SK-N-SH treated with all-trans-retinoic acid at 6 μM for 48 hours (cell line): Measurements from ENCODE around the gene STMP1.

Experiments used
- ATAC-seq: fragments of 200-7000 bp; cut with Tn5 transposase; 3 replicates; pipeline ENCODE4 v1.9.1; 2020; ENCODE audit warnings: mild to moderate bottlenecking, moderate library complexity
- ARNTL ChIP-seq: fragments of 450-650 bp; formaldehyde crosslinking; IDR thresholded peaks from 2 replicates; pipeline ENCODE4 v1.5.0; 2020; ENCODE audit warnings: low read depth, mild to moderate bottlenecking, moderate library complexity, borderline replicate concordance
- BACH2 ChIP-seq: fragments of 250-450 bp; sonication (Bioruptor Pico); IDR thresholded peaks from 2 replicates; pipeline ENCODE4 v1.9.0; 2021; ENCODE audit warnings: mild to moderate bottlenecking, borderline replicate concordance
- CREB5 ChIP-seq: fragments of 250-450 bp; sonication (Bioruptor Pico); IDR thresholded peaks from 2 replicates; pipeline ENCODE4 v1.5.1; 2020; ENCODE audit warnings: low read depth, mild to moderate bottlenecking, moderate library complexity
- CSDC2 ChIP-seq: fragments of 250-450 bp; sonication (Bioruptor Pico); IDR thresholded peaks from 2 replicates; pipeline ENCODE4 v1.5.0; 2020; ENCODE audit warnings: mild to moderate bottlenecking, moderate library complexity
- CSRNP3 ChIP-seq: fragments of 250-450 bp; sonication (Bioruptor Pico); IDR thresholded peaks from 2 replicates; pipeline ENCODE4 v1.5.1; 2021; ENCODE audit warnings: mild to moderate bottlenecking, moderate library complexity
- ESRRG ChIP-seq: fragments of 250-450 bp; sonication (Bioruptor Pico); IDR thresholded peaks from 2 replicates; pipeline ENCODE4 v1.6.1; 2021; ENCODE audit warnings: mild to moderate bottlenecking
- GLIS3 ChIP-seq: fragments of 250-450 bp; sonication (Bioruptor Pico); IDR thresholded peaks from 2 replicates; pipeline ENCODE4 v1.5.0; 2020; ENCODE audit warnings: mild to moderate bottlenecking, moderate library complexity
- ISL1 ChIP-seq: fragments of 250-450 bp; sonication (Bioruptor Pico); IDR thresholded peaks from 2 replicates; pipeline ENCODE4 v2.1.2; 2022; ENCODE audit warnings: mild to moderate bottlenecking, moderate library complexity
- PATZ1 ChIP-seq: fragments of 250-450 bp; sonication (Bioruptor Pico); IDR thresholded peaks from 2 replicates; pipeline ENCODE4 v1.8.0; 2020; ENCODE audit warnings: mild to moderate bottlenecking, moderate library complexity, borderline replicate concordance
- POU6F1 ChIP-seq: fragments of 250-450 bp; sonication (Bioruptor Pico); IDR thresholded peaks from 2 replicates; pipeline ENCODE4 v1.8.0; 2021; ENCODE audit warnings: low read depth, mild to moderate bottlenecking, moderate library complexity, borderline replicate concordance
- SNAI2 ChIP-seq: fragments of 250-450 bp; sonication (Bioruptor Pico); IDR thresholded peaks from 2 replicates; pipeline ENCODE4 v1.5.0; 2020; ENCODE audit warnings: mild to moderate bottlenecking, moderate library complexity
- TCF4 ChIP-seq: fragments of 250-450 bp; sonication (Bioruptor Pico); IDR thresholded peaks from 2 replicates; pipeline ENCODE4 v1.8.0; 2021; ENCODE audit warnings: mild to moderate bottlenecking, moderate library complexity, borderline replicate concordance
- TOX ChIP-seq: fragments of 250-450 bp; sonication (Bioruptor Pico); IDR thresholded peaks from 2 replicates; pipeline ENCODE4 v1.8.0; 2021; ENCODE audit warnings: mild to moderate bottlenecking, moderate library complexity, borderline replicate concordance
- TSHZ2 ChIP-seq: fragments of 250-450 bp; sonication (Bioruptor Pico); IDR thresholded peaks from 2 replicates; pipeline ENCODE4 v1.5.0; 2020; ENCODE audit warnings: mild to moderate bottlenecking, moderate library complexity
- ZC3H10 ChIP-seq: fragments of 250-450 bp; sonication (Bioruptor Pico); IDR thresholded peaks from 2 replicates; pipeline ENCODE4 v1.5.1; 2021; ENCODE audit warnings: mild to moderate bottlenecking, moderate library complexity
- ZFP30 ChIP-seq: fragments of 450-650 bp; formaldehyde crosslinking; IDR thresholded peaks from 2 replicates; pipeline ENCODE4 v1.5.0; 2022; ENCODE audit warnings: mild to moderate bottlenecking, moderate library complexity
- ZNF565 ChIP-seq: fragments of 450-650 bp; formaldehyde crosslinking; conservative IDR thresholded peaks from 2 replicates; pipeline ENCODE4 v1.5.0; 2020; ENCODE audit warnings: low read depth, mild to moderate bottlenecking, moderate library complexity
- ZNF70 ChIP-seq: fragments of 450-650 bp; formaldehyde crosslinking; IDR thresholded peaks from 2 replicates; pipeline ENCODE4 v1.5.0; 2020; ENCODE audit warnings: mild to moderate bottlenecking, moderate library complexity

The STMP1 gene

GRCh38 chr7:135717693-135718092, 55.4 kb downstream of the STMP1 start:
- TF ChIP-seq TSHZ2 (CRISPR knock-in tag): no peak
- TF ChIP-seq BACH2 (CRISPR knock-in tag): no peak
- TF ChIP-seq CSRNP3 (CRISPR knock-in tag): no peak
- no peak for TF ChIP-seq CSDC2 (CRISPR knock-in tag)
- TF ChIP-seq ISL1 (CRISPR knock-in tag): no peak
- no peak for TF ChIP-seq ZNF565 (CRISPR knock-in tag)
- TF ChIP-seq ZFP30 (CRISPR knock-in tag): no peak
- no peak for TF ChIP-seq ARNTL
- TF ChIP-seq PATZ1 (CRISPR knock-in tag): no peak
- no peak for TF ChIP-seq GLIS3 (CRISPR knock-in tag)
- TF ChIP-seq POU6F1: no peak
- TF ChIP-seq TOX (CRISPR knock-in tag): no peak
- no peak for TF ChIP-seq TCF4 (CRISPR knock-in tag)
- TF ChIP-seq ZNF70 (CRISPR knock-in tag): no peak
- no peak for TF ChIP-seq ESRRG (CRISPR knock-in tag)
- TF ChIP-seq ZC3H10 (CRISPR knock-in tag): no peak
- ATAC-seq: no peak

GRCh38 chr7:135718219-135718618, 55.9 kb downstream of the STMP1 start:
- TF ChIP-seq BACH2 (CRISPR knock-in tag) (no peak), CSRNP3 (CRISPR knock-in tag) (no peak), CREB5 (no peak), PATZ1 (CRISPR knock-in tag) (no peak), SNAI2 (no peak), ESRRG (CRISPR knock-in tag) (no peak), ZNF565 (CRISPR knock-in tag) (no peak), ARNTL (no peak), ZNF70 (CRISPR knock-in tag) (no peak), TCF4 (CRISPR knock-in tag) (no peak), GLIS3 (CRISPR knock-in tag) (no peak), ZC3H10 (CRISPR knock-in tag) (no peak), CSDC2 (CRISPR knock-in tag) (no peak)
- no peak for ATAC-seq
